ENCODE data around the gene HOXA13. TPM values are rescaled to one million over a fixed set of nuclear protein-coding genes. Genes with fewer than 3 reads are reported as not detected.

Gene HOXA13
- total and polyA plus RNA-seq, 8 donors, result not detected

GRCh38 chr7:27211084-27211446 lies 11.2 kb upstream of the HOXA13 start:
- Histone ChIP-seq H3K27me3 (peaks cover 91 to 99% of the 10 kb centered on the region in 2 donors), H3K9me3 (no peaks in the 10 kb centered on the region), H3K36me3 (no peaks in the 10 kb centered on the region), H3K4me1 (peaks cover 0 to 16% of the 10 kb centered on the region in 2 donors), H3K27ac (no peak overlapping the region), H3K4me3 (no peak overlapping the region)
- intact Hi-C loops (cut with DNase I), result loop anchor here in 1 of 2 donors (5.0 kb wide), 1 partner anchor 366 kb away; no protein-coding TSS in a partner anchor
- DNase-seq, result no peak
- ATAC-seq, result no peak
- TF ChIP-seq, protein P1, sequence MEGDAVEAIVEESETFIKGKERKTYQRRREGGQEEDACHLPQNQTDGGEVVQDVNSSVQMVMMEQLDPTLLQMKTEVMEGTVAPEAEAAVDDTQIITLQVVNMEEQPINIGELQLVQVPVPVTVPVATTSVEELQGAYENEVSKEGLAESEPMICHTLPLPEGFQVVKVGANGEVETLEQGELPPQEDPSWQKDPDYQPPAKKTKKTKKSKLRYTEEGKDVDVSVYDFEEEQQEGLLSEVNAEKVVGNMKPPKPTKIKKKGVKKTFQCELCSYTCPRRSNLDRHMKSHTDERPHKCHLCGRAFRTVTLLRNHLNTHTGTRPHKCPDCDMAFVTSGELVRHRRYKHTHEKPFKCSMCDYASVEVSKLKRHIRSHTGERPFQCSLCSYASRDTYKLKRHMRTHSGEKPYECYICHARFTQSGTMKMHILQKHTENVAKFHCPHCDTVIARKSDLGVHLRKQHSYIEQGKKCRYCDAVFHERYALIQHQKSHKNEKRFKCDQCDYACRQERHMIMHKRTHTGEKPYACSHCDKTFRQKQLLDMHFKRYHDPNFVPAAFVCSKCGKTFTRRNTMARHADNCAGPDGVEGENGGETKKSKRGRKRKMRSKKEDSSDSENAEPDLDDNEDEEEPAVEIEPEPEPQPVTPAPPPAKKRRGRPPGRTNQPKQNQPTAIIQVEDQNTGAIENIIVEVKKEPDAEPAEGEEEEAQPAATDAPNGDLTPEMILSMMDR (IDR thresholded peaks at IDR 0.05), result no peak

- TF ChIP-seq, protein P1 (IDR thresholded peaks at IDR 0.05), result peak; percentile 78 to 88
- Histone ChIP-seq H3K4me3 (no peak overlapping the region), H3K27ac (no peak overlapping the region), H3K36me3 (no peaks in the 10 kb centered on the region), H3K9me3 (no peaks in the 10 kb centered on the region), H3K27me3 (peaks cover 91 to 99% of the 10 kb centered on the region in 2 donors), H3K4me1 (peaks cover 0 to 18% of the 10 kb centered on the region in 2 donors)
- ATAC-seq (peak; percentile 87), DNase-seq (no peak)
- intact Hi-C loops (cut with DNase I), result loop anchor here in 1 of 2 donors (5.0 kb wide), 1 partner anchor 367 kb away; no protein-coding TSS in a partner anchor
These were observed 10.7 kb upstream of the HOXA13 start for GRCh38 chr7:27210441-27211083.

GRCh38 chr7:27209933-27210440 lies 10.1 kb upstream of the HOXA13 start:
- intact Hi-C loops (cut with DNase I), result loop anchor here in 1 of 2 donors (5.0 kb wide), 2 partner anchors 367 to 717 kb away; no protein-coding TSS in a partner anchor
- Histone ChIP-seq H3K9me3 (no peaks in the 10 kb centered on the region), H3K4me1 (peaks cover 0 to 23% of the 10 kb centered on the region in 2 donors), H3K4me3 (no peak overlapping the region), H3K36me3 (no peaks in the 10 kb centered on the region), H3K27ac (no peak overlapping the region), H3K27me3 (peaks cover 91 to 99% of the 10 kb centered on the region in 2 donors)
- ATAC-seq (no peak), DNase-seq (no peak)
- TF ChIP-seq, protein P1 (IDR thresholded peaks at IDR 0.05), result no peak

- Histone ChIP-seq H3K36me3 (no peaks in the 10 kb centered on the region), H3K4me1 (peaks cover 0 to 29% of the 10 kb centered on the region in 2 donors), H3K27ac (no peak overlapping the region), H3K9me3 (no peaks in the 10 kb centered on the region), H3K4me3 (no peak overlapping the region), H3K27me3 (peaks cover 93 to 99% of the 10 kb centered on the region in 2 donors)
- ATAC-seq (no peak), DNase-seq (no peak)
- intact Hi-C loops (cut with DNase I), result loop anchor here in 1 of 2 donors (5.0 kb wide), 1 partner anchor 718 kb away; no protein-coding TSS in a partner anchor
- TF ChIP-seq, protein P1 (IDR thresholded peaks at IDR 0.05), result no peak
These were observed 9.1 kb upstream of the HOXA13 start for GRCh38 chr7:27208998-27209397.

GRCh38 chr7:27207348-27207985 lies 7.6 kb upstream of the HOXA13 start:
- H3K4me1 ChIP-seq, result peaks cover 0 to 21% of the 10 kb centered on the region in 2 donors
- ATAC-seq, result no peak
- DNase-seq, result no peak
- intact Hi-C loops (cut with DNase I), result loop anchor here in 1 of 2 donors (5.0 kb wide), 1 partner anchor 720 kb away; no protein-coding TSS in a partner anchor
- H3K27ac ChIP-seq, result no peak overlapping the region
- H3K9me3 ChIP-seq, result no peaks in the 10 kb centered on the region
- H3K27me3 ChIP-seq, result peaks cover 93 to 99% of the 10 kb centered on the region in 2 donors
- no peak overlapping the region for H3K4me3 ChIP-seq
- TF ChIP-seq, protein P1 (IDR thresholded peaks at IDR 0.05), result no peak
- H3K36me3 ChIP-seq, result no peaks in the 10 kb centered on the region

All from left lung (tissue), 10 donors.